HG03108 (cell line): Measurements from ENCODE around the gene LRP1B.

Experiments
- ATAC-seq: cut with Tn5 transposase; IDR thresholded peaks from one replicate; pipeline ENCODE4 v1.9.1; 2021; ENCODE audit warnings: moderate library complexity; ENCODE audit not compliant: unreplicated experiment

LRP1B gene

DNA sequence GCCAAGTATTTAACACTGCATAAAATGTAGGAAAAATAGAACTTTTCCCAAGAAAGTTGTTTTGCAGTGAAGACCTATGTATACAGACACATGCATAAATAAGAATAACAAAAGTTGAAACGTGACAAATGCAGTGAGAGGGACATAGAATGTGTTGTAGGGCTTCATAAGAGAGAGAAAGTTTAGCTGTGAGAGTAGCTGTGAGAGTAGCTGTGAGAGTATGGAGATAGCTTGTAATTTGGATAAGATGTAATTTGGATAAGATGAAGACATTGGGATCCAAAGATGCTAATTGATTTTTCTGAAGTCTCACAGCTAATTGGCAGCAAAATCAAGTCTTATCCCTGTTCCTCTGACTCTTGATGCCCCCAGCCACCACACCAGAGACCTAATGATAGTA lies 170.9 kb downstream of the LRP1B start:
- ATAC-seq, result no peak

DNA sequence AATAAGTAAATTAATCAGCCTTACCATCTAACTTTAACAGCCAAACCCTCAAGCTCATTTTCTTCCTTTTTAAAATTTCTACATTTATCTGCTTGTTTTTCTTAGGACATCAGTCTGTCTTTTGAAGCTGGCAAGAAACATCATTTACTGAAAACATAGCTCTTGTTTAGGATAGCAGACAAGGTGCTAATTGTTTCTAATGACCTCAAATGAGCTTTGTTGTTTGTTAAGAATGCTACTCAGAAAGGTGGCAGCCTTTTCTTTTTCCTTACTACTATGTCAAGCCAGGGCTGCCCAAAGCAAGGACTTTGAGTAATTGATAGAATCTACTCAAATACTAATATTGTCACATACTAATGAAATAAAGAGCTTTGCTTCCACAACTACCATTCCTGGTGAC lies 171.8 kb downstream of the LRP1B start:
- ATAC-seq, result no peak

DNA sequence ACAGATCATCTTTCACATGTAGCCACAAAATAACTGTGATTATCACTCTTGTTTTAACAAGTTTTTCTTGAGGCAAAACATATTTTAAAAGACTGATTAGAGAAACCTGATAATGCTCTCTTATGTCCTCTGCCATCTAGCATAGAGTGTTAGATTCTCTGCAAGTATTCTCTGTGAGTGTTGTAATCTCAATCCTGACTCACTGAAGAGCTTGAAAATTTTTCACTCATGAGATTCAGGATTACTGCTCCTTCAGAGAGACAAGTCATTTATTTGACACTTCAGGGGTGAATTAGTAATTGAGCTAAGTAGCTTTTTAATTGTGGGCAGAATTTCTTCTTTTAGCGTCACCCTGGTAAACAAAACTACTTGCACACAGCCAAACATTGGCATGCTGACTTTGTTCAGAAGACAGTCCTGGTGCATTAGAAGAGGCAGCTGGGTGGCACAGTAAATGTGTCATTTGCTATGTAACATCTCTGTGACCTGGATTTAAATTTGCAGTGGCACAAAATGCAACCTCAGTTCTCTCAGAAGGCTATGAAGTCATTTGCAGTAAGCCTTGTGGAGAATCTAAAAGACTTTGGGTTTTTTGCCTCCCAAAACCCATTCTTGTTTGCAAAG lies 172.9 kb downstream of the LRP1B start:
- ATAC-seq, result no peak

DNA sequence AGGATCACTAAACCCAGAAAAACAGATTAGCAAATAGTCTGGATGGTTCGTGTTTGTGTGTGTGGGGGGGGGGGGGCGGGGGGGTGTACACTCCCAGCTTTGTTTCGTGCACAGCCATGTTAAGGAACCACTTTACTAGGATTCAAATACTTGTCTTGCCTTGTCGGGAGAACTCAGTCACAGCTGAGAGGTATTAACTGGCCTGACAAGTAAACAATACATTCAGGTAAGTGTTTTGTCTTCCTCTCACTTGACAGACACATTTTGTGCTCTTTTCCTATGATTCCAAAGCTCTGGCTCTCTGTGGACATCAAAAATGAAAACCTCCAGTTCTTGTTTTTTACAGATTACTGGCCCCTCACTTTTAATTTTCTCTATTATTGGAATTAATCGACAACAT lies 173.5 kb downstream of the LRP1B start:
- no peak for ATAC-seq

DNA sequence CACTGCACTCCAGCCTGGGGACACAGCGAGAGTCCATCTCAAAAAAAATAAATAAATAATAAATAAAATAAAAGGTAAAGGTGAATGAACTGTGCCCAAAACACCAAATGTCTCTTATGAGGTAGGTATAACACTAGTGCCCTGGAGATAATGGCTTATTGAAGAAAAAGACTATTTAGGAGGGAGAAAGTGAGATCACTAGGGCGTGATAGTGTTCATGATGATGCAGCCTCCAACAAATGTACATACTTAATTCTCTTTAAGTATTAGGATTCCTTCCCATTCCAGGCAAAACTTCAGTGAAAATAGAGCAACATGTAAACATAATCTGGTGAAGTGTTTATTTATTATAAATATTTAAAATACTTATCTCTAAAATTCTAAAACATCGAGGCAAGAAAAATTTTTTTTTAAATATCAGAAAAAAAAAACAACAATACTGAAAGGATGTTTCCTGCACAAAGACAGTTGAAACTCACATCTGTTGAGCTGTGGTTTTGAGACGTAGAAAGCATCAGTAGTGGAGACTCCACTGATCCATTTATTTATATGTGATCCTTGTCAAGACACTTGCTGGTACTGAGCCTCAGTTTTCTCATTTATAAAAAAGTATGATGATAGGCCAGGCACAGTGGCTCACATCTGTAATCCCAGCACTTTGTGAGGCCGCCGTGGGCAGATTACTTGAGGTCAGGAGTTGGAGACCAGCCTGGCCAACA lies 183.3 kb downstream of the LRP1B start:
- ATAC-seq, result no peak

DNA sequence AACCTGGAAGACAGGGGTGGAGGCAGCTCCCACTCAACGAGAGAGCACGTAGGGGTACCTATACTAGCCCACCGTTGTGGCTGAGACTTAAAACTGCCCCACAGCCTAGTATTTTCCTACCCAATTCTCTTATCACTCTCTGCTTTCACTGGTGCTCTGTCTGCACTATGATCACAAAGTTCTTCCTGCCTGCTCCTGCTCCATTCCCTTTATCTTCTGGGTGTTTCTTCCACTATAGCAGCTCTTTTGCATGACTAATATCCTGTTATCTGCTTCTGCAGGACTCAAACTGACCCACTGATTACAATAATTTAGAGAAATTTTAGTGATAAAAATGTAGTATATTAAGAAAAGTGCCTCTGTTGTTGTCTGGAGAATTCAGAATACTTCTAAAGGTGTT lies 184.8 kb downstream of the LRP1B start:
- no peak for ATAC-seq

DNA sequence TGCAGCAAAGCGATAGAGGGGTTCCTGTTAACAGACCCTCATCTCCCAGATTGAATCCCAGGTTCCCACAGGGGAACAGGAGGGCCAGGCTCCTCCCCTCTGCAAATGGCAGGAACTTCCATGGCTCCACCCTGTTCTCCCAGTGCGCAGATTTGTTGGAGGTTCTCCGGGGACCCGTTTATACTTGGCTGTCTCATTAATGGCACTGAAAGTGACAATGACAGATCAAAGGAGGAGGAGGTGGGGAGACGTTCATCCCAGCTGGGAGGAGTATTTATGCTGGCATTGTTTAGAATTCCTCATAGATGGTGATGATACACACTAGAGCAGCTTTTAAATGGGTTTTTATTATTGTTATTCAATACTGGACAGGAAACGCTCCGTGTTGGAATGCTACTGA lies 186.9 kb downstream of the LRP1B start:
- ATAC-seq, result no peak

DNA sequence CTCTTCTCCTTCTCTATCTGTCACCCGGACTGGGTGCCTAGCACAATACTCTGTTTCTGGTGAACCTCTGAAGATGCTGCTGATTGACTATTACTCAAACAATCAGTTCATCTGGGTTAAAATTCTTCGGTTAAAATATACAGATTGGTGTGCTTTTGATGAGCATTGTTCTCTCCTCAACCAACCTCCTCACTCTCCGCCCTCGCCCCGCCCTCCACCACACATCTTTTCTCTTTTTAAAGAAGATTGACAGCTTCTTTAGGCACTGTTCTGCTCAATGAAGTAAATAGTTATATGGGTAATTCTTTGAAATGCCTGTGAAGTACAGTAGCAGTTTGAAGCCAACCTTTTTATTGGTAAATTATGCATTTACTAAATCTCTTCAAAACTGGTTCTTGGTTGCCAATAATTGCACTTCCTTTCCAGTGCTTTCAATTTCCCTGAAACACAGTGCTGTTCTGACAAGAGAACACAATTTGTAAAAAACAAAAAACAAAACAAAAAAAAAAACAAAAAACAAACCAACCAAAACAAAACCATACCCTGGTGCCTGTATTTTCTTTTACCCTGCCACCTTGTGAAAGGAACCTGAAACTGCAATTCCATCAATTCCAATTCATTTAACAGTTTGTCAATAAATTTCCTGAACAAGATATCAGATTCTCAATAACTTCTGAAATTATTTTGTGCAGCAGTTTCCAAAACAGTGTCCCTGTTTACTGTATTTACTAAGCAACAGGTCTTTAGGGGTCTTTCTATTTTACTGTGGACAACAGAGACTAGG lies 188.6 kb downstream of the LRP1B start:
- no peak for ATAC-seq

DNA sequence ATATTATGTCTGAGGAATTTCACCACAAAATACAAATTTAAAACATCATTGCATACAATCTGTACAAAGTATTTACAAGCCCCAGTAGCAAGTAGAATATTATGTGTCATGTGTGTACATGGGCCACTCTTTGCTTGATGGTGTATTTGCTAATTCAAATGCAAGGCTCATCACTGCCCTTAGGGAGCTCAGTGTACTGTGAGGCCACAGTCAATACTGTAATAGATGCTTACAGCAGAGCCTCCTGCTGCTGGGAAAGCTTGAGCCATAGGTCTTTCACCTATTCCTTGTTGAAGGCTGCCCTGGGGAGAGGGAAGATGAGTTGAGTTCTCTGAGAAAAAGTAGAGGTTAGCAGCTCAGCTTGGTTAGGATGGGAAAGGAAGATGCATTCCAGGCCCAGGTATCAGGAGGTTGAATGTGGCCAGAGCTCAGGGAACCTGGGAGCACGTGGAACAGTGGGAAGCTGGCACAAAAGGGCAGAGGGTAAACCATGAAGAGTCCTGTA lies 189.6 kb downstream of the LRP1B start:
- ATAC-seq, result no peak

DNA sequence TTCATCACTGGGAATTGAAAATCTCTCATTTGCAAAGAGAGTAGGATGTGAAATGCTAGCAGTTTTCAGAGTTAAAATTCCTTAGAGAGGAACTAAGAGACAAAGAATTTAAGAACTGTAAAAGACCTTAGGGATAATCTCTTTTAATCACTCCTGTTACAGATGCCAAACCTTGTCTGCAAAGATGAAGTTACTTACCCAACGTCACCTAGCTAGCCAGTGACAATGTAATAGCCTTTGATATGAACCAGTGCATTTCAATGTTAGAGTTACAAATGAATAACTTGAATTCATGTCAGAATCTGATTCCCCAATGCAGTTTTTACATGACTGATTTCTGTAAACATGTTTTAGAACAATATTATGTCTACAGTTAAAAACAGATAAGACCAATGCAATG lies 190.1 kb downstream of the LRP1B start:
- ATAC-seq, result no peak

DNA sequence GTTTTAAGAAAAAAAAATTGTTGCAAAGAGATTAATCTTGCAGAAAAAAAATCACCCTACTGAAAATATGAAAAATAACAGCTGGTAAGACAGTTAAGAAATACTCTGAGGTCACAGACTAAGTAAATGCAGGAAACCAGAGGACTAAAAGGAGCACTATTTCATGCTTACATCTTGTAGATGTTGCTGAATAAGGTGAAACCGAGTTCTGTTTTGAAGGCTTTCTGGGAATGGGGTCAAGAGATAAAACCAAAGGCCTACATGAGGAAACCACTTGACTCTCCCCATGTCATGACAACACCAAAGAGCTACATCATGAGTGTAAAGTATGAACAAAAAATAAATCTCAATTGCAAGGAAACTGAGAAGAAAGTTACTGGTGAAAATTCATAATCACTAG lies 197.6 kb downstream of the LRP1B start:
- ATAC-seq, result no peak

DNA sequence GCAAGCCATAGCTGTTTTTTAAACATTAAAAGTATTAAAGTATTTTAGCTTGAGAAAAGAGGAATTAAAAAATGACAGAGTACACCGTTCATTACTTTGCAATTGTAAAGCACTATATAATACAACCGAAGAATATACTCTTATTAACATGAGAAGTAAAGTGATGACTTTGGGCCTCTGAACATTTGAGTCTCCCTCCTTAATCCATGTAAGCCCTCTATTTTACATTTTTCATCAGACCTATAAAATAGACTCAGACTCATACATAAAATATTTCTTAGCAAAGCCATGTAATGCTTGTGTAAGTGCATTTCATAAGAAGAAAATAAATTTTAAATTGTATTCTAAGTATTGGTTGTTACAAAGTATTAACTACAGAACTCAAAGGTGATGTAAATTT lies 198.6 kb downstream of the LRP1B start:
- no peak for ATAC-seq

DNA sequence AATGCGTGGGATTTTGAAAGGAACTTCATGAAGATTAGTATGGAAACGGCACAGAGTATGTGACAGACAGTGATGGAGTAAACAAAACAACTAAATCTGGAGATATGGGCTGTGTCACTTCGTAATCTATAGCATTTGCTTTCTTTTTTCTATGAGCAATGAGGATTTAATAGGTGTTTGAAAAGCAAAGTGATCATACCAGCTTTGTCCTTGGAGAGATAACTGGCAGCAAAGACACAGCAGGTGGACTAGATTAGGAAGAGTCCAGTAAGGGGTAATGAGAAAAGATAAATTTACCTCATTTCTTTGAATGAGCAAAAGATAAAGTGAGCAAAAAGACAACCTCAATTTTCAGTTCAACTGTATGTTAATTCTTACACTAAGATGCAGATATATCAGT lies 199.0 kb downstream of the LRP1B start:
- no peak for ATAC-seq

DNA sequence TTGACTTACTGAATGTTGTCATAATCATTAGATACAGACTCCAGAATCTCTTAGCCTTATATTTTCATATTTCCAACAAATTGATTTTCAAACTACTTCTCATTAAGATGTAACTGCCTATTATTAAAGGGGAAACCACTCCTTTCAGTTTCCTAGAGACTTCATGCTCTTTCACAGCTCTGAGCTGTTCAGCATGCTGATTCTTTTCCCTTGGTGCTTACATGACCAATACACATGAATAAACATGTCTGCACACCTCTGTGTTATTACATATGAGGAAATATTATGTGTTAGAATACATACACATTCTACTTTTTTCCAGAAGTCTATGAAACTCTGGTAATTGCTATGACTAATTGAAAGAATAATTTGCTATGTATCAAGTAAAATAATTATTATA lies 200.0 kb downstream of the LRP1B start:
- no peak for ATAC-seq

DNA sequence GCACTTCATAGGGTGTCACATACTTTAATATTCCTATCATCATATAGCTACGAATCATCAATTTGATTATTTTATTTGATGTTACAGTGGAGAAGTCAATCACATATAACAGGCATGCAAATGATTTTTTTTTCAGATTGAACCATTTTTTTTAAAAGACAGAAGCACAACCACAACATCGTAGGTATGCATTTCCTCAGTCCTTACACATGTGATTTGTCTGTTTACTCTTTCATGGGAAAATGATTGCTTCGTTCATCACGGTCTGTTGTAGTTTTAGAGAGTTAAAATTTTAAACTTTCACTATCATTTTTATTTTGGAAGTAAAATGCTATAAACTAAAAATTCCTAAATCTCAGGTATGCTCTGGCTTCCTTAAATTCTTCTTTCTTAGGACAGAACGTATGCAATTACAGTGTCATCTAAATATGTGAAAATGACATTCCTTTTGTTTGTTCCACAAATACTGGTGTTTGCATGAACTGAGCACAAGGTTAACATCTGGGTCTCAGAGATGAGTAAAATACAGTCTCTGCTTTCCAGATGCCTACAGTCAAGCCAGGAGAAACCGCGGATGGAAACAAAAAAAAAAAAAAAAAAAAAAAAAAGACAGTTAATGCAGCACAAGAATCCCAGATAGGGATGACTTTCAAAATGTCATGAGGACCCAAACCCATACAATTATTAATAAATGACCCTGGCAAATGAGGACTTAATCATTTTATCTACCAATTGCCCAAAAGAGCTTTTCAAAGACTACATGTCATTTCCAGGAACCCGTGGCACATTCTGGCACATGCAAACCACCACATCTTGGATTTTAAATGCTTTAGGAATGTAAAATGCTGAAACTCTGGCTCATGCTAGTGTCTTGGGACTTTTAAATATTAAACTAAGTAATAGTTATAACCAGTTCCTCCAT lies 201.2 kb downstream of the LRP1B start:
- ATAC-seq, result no peak

DNA sequence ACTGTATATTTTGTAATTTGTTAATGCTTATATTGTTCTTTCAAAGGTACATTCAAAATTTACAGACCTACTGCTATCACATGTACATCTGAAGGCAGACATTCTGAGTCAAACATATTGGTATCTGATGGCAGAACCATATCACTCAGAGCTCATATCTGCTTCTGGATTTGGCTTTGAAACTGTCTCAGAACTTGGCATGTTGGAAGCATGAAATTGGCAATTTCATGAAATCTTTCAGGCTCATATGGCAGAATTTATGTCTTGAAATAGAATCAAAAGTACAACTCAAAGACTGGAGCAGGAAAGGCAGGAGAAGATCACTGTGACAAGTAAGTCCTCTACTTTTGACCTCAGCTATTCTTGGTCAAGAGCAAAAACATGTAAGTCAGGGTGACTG lies 202.3 kb downstream of the LRP1B start:
- no peak for ATAC-seq

DNA sequence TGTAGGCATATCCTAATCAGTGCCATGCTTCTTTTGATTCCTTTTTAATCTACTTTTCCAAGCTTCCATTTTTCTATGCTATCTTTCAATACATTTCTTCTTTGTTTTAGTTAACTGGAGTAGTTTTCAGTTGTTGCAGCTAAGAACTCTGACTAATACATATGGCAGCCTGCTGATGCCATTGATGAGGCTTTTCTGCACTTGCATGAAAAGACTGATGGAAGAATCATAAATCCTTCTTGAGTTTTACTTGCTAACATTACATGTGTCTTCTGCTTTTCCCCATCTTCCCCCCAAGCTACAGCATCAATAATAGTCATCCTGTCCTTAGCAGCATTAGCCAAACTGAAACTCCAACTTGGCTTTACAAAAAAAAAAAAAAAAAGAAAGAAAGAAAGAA lies 203.3 kb downstream of the LRP1B start:
- no peak for ATAC-seq

DNA sequence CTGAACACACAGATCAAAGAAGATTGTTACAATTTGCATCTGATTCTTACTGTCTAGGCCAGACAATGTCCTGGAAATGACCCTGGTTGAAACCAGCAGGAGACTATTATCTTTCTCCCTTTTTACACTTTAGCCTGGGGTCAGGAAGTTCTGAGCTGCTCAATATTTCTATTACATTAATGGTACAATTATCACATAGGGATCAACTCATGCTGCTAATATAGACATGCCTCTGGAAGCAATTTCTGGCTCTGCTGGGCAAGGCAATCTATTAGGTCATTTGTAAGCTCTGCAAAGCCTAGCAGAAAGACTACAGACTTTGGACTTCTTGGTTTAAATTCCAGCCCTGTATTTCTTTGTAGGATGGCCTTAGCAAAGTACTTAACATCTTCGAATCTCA lies 205.3 kb downstream of the LRP1B start:
- no peak for ATAC-seq

DNA sequence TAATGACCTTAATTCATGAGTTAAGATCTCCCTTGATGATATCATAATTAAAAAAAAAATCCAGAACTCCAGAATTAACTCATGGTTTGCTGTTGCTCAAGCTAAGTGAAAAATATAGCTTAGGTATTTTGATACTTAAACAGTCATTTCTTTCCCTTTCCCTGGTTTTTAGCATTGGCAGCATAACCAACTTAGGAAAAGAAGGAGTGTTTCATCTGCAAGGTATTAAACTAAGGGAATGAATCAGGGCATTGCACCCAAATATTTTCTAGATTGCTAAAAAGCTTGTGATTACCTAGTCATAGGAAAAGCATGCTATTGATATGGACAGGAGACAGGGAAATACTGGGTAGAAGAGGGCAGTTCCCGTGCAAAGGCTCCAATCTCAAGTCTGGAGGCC lies 207.2 kb downstream of the LRP1B start:
- ATAC-seq, result no peak

DNA sequence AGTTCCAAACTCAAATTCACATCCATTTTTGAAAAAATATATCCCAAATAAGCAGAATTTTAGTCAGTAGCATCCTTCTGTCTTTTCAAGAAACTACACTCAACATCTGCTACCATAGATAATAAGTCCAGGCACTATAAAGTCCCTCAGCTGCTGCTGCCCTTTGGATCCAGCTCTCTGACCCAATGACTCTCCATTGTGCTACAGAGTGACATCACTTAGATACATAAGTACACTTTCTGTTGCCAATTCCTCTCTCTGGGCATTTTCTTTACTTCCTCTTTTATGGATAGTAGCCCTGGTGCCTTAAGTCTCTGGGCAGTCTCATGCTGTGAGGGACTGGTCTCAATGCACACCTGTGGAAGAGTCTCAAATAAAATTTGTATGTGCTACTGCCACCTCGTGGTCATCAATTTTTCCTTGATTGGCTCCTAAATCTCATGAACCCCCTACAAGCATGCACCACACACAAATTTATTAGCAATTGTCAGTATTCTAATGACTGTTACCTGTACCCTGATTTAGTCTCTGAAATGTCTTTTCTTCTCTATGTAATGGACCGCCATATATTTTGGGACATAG lies 219.2 kb downstream of the LRP1B start:
- no peak for ATAC-seq

DNA sequence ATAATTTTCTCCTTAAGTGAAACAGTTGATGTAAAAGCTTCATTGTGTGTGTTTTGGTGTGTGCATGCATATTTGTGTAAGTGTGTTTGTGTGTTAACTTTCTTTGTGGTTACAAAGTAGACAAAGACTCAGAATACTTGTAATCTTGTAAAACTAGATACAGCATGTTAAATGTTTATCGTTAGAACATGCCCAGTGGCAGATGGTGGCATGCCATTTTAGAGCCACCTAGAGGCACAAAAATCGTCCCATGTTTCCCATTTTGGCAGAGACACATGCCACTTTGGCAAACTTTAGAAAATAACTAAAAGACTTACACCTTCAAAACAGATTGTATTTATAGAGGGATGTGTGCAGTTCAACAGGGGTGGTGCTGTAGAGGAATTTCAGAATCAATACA lies 224.1 kb downstream of the LRP1B start:
- ATAC-seq, result no peak
